Occipital lobe (tissue), 2 donors: ENCODE data around the gene FBXL17. TPM values are rescaled to one million over a fixed set of nuclear protein-coding genes. Genes with fewer than 3 reads are reported as not detected.

Experiments
- DNase-seq: peaks from one replicate; lab custom pipeline; 2025; lab: John Stamatoyannopoulos, UW
- total RNA-seq: library from RNA; depleted of rRNA; stranded (reverse); fragments of >200 nt; gene quantifications from one replicate; pipeline ENCODE4 v1.2.3, GENCODE V29; 2014

FBXL17 gene
- total RNA-seq, 1 donor from 2014 or later = 75.0 TPM

DNA sequence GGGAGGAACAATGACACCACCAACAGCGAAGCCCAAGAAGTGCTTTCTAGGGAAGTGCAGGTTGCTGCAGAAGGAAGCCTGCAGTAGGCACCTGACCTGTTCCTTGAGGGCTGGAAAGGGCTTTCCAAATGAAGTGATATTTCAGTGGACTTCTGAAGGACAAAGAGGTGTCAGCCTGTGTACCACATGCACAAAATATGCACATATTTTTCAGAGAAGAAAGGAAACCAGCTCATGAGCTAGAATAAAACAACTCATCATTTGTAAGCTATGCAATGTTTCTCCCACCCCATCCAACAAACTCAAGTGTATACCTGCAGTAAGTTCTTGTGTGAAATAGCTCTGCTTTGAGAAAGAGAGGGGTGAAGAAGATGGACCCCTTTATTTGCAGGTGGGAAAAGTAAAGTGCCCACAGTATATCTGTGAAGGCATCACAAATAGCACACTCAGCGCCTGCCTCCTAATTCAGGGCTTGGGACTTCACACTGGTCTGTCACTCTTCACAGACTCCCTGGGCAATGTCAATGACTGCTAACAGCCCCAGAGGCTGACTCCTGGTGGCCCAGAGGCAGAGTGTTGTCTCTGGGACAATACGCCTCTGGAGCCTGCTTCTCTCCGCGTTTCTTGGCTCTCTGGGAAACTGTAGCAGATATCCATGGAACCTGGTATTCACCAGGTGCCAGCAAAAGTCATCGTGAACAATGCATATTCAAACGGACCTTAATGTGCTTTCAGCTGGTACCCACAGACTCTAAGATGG, 513.1 kb downstream of the FBXL17 start:
- DNase-seq = no peak

GRCh38 chr5:107867266-107867665, 514.6 kb downstream of the FBXL17 start:
- no peak for DNase-seq

GRCh38 chr5:107864793-107865192, 517.1 kb downstream of the FBXL17 start:
- DNase-seq = no peak

- DNase-seq = no peak
These were observed 518.8 kb downstream of the FBXL17 start for GRCh38 chr5:107863125-107863524.

- no peak for DNase-seq
These were observed 520.3 kb downstream of the FBXL17 start for GRCh38 chr5:107861565-107861964.

GRCh38 chr5:107860044-107860443, 521.9 kb downstream of the FBXL17 start:
- no peak for DNase-seq

- no peak for DNase-seq
These were observed 523.1 kb downstream of the FBXL17 start for GRCh38 chr5:107858788-107859187.

GRCh38 chr5:107858324-107858723, 523.6 kb downstream of the FBXL17 start:
- DNase-seq = no peak

- DNase-seq = no peak
These were observed 524.1 kb downstream of the FBXL17 start for GRCh38 chr5:107857785-107858184.

DNA sequence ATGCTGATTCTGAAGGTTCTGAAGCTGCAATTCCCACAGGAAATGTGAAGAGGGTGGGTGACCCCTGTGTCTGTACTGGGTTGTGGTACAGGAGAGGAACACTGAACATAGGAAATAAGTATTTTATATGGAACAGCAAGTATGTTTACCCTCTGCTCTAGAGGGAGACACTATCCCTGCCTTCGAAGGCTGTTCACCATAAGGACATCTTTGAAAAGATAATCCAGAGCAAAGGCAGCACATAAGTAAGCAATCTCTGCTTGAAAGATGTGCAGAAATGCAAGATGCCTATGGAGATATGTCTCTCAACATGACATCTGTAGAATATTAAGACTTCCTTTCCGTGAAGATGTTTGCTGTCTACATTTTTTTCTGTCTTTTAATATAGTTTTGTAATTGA, 526.7 kb downstream of the FBXL17 start:
- no peak for DNase-seq

GRCh38 chr5:107853696-107854095, 528.2 kb downstream of the FBXL17 start:
- DNase-seq = no peak

DNA sequence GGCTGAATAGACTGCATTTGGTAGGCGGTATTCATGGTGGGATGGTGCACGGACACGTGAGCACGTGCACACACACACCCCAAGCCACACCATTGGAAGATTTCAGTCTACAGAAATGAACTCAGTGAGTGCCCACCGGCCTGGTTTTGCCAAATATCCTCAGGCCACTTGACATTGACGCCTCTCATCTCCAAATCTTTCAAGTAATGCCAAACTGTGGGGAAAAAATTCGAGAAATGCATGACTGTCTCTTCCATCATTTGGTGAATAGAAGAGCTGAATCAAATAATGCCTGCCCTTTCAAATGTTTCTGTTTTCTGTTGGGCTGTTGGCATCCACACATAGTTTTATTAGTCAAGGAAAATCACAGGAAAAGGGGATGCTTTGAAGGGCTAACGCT, 528.9 kb downstream of the FBXL17 start:
- no peak for DNase-seq

GRCh38 chr5:107849118-107849517, 532.8 kb downstream of the FBXL17 start:
- no peak for DNase-seq

GRCh38 chr5:107840592-107840991, 541.3 kb downstream of the FBXL17 start:
- no peak for DNase-seq

DNA sequence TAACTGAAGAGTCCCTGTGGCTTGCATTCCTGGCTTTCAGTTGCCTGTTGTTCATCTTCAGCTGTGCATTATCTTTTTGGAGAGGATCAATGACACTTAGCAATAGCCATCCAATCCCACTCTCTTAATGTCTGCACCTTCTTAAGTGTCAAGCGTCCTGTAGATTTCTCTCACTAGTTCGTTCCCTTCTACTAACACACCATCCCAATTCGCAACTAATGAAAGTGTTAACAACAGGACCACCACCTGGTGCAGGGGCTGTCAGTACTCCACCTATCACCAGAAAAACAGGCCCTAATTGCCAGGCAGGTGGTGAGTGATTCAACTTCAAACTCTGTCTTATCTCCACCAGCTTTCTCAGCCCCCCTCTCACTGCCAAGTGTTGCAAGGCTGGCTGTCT, 541.7 kb downstream of the FBXL17 start:
- no peak for DNase-seq

DNA sequence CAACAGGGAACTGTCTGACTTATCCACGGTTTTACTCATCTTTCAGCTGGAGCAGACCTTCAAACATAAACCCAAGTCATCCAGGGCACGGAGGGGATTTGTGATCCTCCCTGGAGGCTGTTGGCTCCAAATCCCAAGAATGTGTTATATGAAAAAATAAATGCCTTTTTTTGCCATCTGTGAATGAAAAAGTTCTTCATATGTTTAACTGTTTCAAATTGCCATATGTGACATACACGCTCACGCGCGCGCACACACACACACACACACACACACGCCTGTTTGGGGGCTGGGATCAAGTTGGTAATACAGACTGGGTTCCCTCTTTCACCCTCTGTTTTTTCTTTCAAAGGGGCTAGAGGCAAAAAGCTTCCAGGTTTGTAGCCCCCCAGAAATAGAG, 546.8 kb downstream of the FBXL17 start:
- DNase-seq = no peak

DNA sequence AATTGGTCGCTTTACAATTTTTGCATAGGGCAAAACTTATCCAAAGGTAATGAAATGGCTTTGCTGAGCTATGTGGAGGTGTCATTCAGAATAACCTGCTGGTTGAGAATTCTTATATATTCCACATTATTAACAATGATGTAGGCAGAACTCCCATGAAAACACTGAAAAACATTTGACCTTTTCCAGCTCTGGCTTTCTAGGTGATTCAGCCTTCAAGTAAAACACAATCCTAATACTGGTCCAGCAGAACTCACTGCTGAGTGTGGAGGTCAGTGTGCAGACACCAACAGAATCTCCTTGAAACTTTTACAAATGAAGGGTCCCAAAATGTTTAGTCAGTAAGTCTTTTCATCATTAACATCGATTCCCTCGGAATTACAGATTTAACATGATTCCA, 549.2 kb downstream of the FBXL17 start:
- no peak for DNase-seq

GRCh38 chr5:107831612-107832395, 550.1 kb downstream of the FBXL17 start:
- no peak for DNase-seq

GRCh38 chr5:107830750-107831149, 551.1 kb downstream of the FBXL17 start:
- no peak for DNase-seq

GRCh38 chr5:107826311-107827000, 555.4 kb downstream of the FBXL17 start:
- DNase-seq = no peak

GRCh38 chr5:107824821-107825220, 557.1 kb downstream of the FBXL17 start:
- DNase-seq = no peak

GRCh38 chr5:107821288-107821687, 560.6 kb downstream of the FBXL17 start:
- DNase-seq = no peak
